Natural killer cell (primary cell): Measurements from ENCODE around the gene CCL18. TPM values are rescaled to one million over a fixed set of nuclear protein-coding genes. Genes with fewer than 3 reads are reported as not detected.
"Not testable (repeated sequence)": the region's sequence is repeated elsewhere in the genome, so short reads cannot be mapped to it uniquely, and the experiment has no call there.

Source experiments
- ATAC-seq, 3 donors: fragments of 150-1000 bp in 2 of 3; fragments of 200-7000 bp in 1 of 3; cut with Tn5 transposase; 1 replicate in 1 of 3; 2 replicates in 2 of 3; pipeline ENCODE4 v1.10.0; 2021; ENCODE audit warnings: mild to moderate bottlenecking in 2 of 3, moderate library complexity in 2 of 3
- DNase-seq, 2 donors: peaks; one replicate each; pipeline versions ENCODE4 v3.0.0 to v3.0.0-alpha.2; 2013 to 2021; ENCODE audit warnings: mixed read lengths in 1 of 2
- H3K27ac ChIP-seq: one replicate; pipeline ENCODE4 v1.5.1; 2013; ENCODE audit warnings: mild to moderate bottlenecking, low read length
- H3K27me3 ChIP-seq: one replicate; pipeline ENCODE4 v1.6.1; 2013; ENCODE audit warnings: low read length; ENCODE audit not compliant: control insufficient read depth, insufficient read depth
- H3K36me3 ChIP-seq: one replicate; pipeline ENCODE4 v1.6.1; 2013; ENCODE audit warnings: low read length; ENCODE audit not compliant: control insufficient read depth, insufficient read depth
- H3K4me1 ChIP-seq: one replicate; pipeline ENCODE4 v1.6.1; 2013; ENCODE audit warnings: low read length; ENCODE audit not compliant: control insufficient read depth, insufficient read depth
- H3K4me3 ChIP-seq: one replicate; pipeline ENCODE4 v1.5.1; 2013; ENCODE audit warnings: low read length
- H3K9me3 ChIP-seq: one replicate; pipeline ENCODE4 v1.6.1; 2013; ENCODE audit warnings: low read length; ENCODE audit not compliant: control insufficient read depth, insufficient read depth
- H3K27ac Mint-ChIP-seq, 2 donors: one replicate each; pipeline ENCODE4 v1.8.0; 2022; ENCODE audit warnings: mild to moderate bottlenecking in 2 of 2, mixed read lengths in 2 of 2, moderate library complexity in 1 of 2
- H3K27me3 Mint-ChIP-seq, 2 donors: one replicate each; pipeline ENCODE4 v1.8.0; 2022; ENCODE audit warnings: low read depth in 2 of 2, mixed read lengths in 2 of 2
- H3K36me3 Mint-ChIP-seq: one replicate; pipeline ENCODE4 v1.8.0; 2022; ENCODE audit warnings: mixed read lengths
- H3K4me1 Mint-ChIP-seq, 2 donors: one replicate each; pipeline ENCODE4 v1.8.0; 2022; ENCODE audit warnings: mixed read lengths in 2 of 2
- H3K4me3 Mint-ChIP-seq: one replicate; pipeline ENCODE4 v1.8.0; 2022; ENCODE audit warnings: mild to moderate bottlenecking, moderate library complexity, mixed read lengths
- H3K9me3 Mint-ChIP-seq, 2 donors: one replicate each; pipeline ENCODE4 v1.8.0; 2022; ENCODE audit warnings: mixed read lengths in 2 of 2
- CTCF ChIP-seq: fragments of 200-600 bp; IDR thresholded peaks from one replicate; pipeline ENCODE4 v1.8.0; 2022; ENCODE audit warnings: antibody characterized with exemption
- WGBS: methylation state at CpG from one replicate; pipeline ENCODE4 v1.1.7; 2013; ENCODE audit warnings: missing lambda C conversion rate; ENCODE audit not compliant: insufficient coverage; 5-methylcytosine and 5-hydroxymethylcytosine counted together
- intact Hi-C: fragments of 100-400 bp; cut with micrococcal nuclease; formaldehyde crosslinking; loops from one replicate; pipeline ENCODE4 v1.14.2; 2022
- total RNA-seq, 4 donors: library from RNA; stranded (reverse); fragments of 120-200 nt in 1 of 4; gene quantifications; one replicate each; pipeline versions ENCODE4 v1.2.3 to v1.2.4, GENCODE V29; 2013 to 2022

The CCL18 gene
- total RNA-seq, 3 donors from 2014 or later (not counting 1 experiment from before 2014, with no cell fraction given) = 0.54 to 0.55 TPM; not detected in 1

GRCh38 chr17:36105781-36106492 lies 41.9 kb downstream of the CCL18 start:
- intact Hi-C loops = loop anchor here (5.0 kb wide), 1 partner anchor 41 kb away; no protein-coding TSS in a partner anchor
- no peak for TF ChIP-seq CTCF
- no peaks in the 10 kb centered on the region for H3K9me3 ChIP-seq
- WGBS = 62% methylated on average over 2 of the region's 5 CpGs
- H3K27me3 ChIP-seq = no peaks in the 10 kb centered on the region
- H3K36me3 Mint-ChIP-seq = peaks cover 18% of the 10 kb centered on the region
- DNase-seq (peak in 1 of 2 donors; percentile 28), ATAC-seq (peak; percentile 5 to 28 (median 25))
- peaks cover 67% of the 10 kb centered on the region for H3K4me1 ChIP-seq
- H3K4me3 ChIP-seq = peak overlapping the region; percentile 48
- H3K27me3 Mint-ChIP-seq = no peaks in the 10 kb centered on the region
- peaks cover 73 to 85% of the 10 kb centered on the region in 2 donors for H3K4me1 Mint-ChIP-seq
- peak overlapping the region; percentile 97 for H3K4me3 Mint-ChIP-seq
- H3K27ac Mint-ChIP-seq = peak overlapping the region; percentile 94 to 96
- H3K9me3 Mint-ChIP-seq = no peaks in the 10 kb centered on the region
- H3K27ac ChIP-seq = peak overlapping the region; percentile 82
- H3K36me3 ChIP-seq = peaks cover 6% of the 10 kb centered on the region

DNA sequence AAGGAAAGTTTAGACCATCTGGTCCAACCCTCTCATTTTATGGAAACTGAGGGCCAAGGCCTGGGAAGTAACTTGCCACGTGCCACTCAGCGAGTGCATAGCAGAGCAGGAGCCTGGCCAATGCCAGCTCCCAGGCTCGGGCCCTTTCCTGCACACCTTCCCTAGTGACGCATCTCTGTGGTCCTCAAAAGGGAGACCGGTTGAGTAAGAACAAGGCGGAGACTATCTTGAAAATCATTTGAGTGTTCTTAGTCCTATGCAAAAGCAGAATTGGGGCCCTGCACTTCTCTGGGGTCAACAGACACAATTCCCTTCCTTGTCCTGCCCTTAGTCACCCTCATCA lies 42.4 kb downstream of the CCL18 start:
- no peaks in the 10 kb centered on the region for H3K9me3 ChIP-seq
- no peaks in the 10 kb centered on the region for H3K27me3 ChIP-seq
- H3K36me3 Mint-ChIP-seq = peaks cover 18% of the 10 kb centered on the region
- DNase-seq = no peak
- peaks cover 6% of the 10 kb centered on the region for H3K36me3 ChIP-seq
- peak overlapping the region; percentile 82 for H3K27ac ChIP-seq
- no peak overlapping the region for H3K4me3 ChIP-seq
- peak overlapping the region; percentile 94 to 96 for H3K27ac Mint-ChIP-seq
- peaks cover 73 to 90% of the 10 kb centered on the region in 2 donors for H3K4me1 Mint-ChIP-seq
- H3K4me1 ChIP-seq = peaks cover 67% of the 10 kb centered on the region
- H3K4me3 Mint-ChIP-seq = peak overlapping the region; percentile 97
- ATAC-seq = no peak
- intact Hi-C loops = loop anchor here (5.0 kb wide), 1 partner anchor 41 kb away; no protein-coding TSS in a partner anchor
- no peaks in the 10 kb centered on the region for H3K9me3 Mint-ChIP-seq
- no peak for TF ChIP-seq CTCF
- no peaks in the 10 kb centered on the region for H3K27me3 Mint-ChIP-seq
- 53% methylated on average over 6 of the region's 6 CpGs for WGBS

- no peak for TF ChIP-seq CTCF
- Histone ChIP-seq H3K4me1 (peaks cover 61% of the 10 kb centered on the region), H3K4me3 (no peak overlapping the region), H3K9me3 (peaks cover 4% of the 10 kb centered on the region), H3K36me3 (peaks cover 6% of the 10 kb centered on the region), H3K27me3 (no peaks in the 10 kb centered on the region), H3K27ac (peak overlapping the region; percentile 82)
- intact Hi-C loops = loop anchor here (1.0 to 5.0 kb wide), 3 partner anchors 17 to 41 kb away; partner anchors contain the start of gene CCL3
- no CpG with 5 or more reads among the region's 3 CpGs for WGBS
- peak in 1 of 2 donors; percentile 59 for DNase-seq
- H3K27ac Mint-ChIP-seq = peak overlapping the region; percentile 94 to 96
- H3K36me3 Mint-ChIP-seq = peaks cover 23% of the 10 kb centered on the region
- H3K4me1 Mint-ChIP-seq = peaks cover 78 to 98% of the 10 kb centered on the region in 2 donors
- ATAC-seq = peak; percentile 23 to 45 (median 31)
- no peaks in the 10 kb centered on the region for H3K27me3 Mint-ChIP-seq
- H3K9me3 Mint-ChIP-seq = no peaks in the 10 kb centered on the region
- peak overlapping the region; percentile 74 for H3K4me3 Mint-ChIP-seq
Observed at GRCh38 chr17:36107660-36108059, 43.6 kb downstream of the CCL18 start.

GRCh38 chr17:36108265-36108664 lies 44.2 kb downstream of the CCL18 start:
- Histone ChIP-seq H3K4me1 (peaks cover 55% of the 10 kb centered on the region), H3K27ac (peak overlapping the region; percentile 82)
- intact Hi-C loops = loop anchor here (5.0 kb wide), 1 partner anchor 39 kb away; no protein-coding TSS in a partner anchor
- not testable (repeated sequence) for DNase-seq, ATAC-seq, H3K36me3 ChIP-seq, H3K27me3 Mint-ChIP-seq, H3K27me3 ChIP-seq, H3K9me3 Mint-ChIP-seq, H3K9me3 ChIP-seq, H3K4me3 ChIP-seq
- peak overlapping the region; percentile 74 for H3K4me3 Mint-ChIP-seq
- H3K27ac Mint-ChIP-seq = peak overlapping the region; percentile 94 to 96
- H3K36me3 Mint-ChIP-seq = peaks cover 23% of the 10 kb centered on the region
- WGBS = 71% methylated on average over 5 of the region's 5 CpGs
- H3K4me1 Mint-ChIP-seq = peaks cover 74 to 98% of the 10 kb centered on the region in 2 donors
